ENCODE results near the gene MYOD1.

The MYOD1 gene

DNA sequence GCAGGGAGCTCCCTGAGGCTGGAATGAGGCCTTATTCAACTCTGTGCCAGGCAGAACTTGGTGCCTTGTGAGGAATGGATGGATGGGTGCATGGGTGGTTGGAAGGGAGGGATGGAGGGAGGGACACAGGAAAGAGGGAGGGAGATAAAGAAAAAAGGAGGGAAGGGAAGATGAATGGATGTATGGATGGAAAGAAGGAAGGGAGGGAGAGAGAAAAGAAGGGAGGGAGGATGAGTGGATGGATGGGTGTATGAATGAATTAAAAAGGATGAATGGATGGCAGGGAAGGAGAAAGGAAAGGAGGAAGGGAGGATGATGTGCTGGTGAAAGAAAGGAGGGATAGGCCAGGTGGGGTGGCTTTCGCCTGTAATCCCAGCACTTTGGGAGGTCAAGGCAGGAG, 49.8 kb downstream of the MYOD1 start:
- DNase-seq = no peak

- DNase-seq = no peak
Measured at GRCh38 chr11:17770048-17770652, 50.8 kb downstream of the MYOD1 start.

DNA sequence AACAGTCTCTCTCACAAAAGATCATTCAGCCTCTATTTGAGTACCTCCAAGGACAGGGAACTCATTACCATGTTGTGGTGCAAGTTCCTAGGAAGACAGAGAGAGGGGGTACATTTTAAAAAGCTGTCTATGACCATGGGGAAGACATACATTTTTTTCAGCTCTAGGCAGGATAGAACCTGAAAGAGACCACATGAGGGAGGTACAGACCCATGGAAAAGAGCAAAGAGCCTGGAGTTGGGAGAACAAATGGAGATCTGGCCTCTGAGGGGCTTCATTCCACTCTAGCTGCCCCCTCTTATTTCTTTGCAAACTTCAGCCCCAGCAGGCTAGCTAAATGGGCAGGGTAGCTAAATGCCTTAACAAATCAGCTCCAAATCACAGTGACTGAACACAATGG, 51.5 kb downstream of the MYOD1 start:
- no peak for DNase-seq

DNA sequence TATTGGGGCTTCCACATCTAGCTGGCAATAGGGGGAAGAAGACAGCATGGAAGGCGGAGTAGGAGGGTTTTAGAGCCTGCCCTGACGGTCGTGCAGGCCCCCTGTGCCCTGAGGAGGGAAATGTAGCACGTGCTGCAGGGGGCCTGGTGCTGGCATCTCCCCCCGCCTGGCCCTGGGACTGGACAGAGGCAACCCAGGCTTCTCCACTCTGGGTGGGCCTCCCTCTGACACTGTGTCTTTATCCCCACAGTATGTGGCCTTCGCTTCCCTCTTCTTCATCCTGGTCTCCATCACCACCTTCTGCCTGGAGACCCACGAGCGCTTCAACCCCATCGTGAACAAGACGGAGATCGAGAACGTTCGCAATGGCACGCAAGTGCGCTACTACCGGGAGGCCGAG, 52.0 kb downstream of the MYOD1 start:
- DNase-seq = no peak
